HG03558 (cell line): Measurements from ENCODE around the gene DNAH11.
"Not testable (repeated sequence)": the region's sequence is repeated elsewhere in the genome, so short reads cannot be mapped to it uniquely, and the experiment has no call there.

Source experiments
- ATAC-seq: cut with Tn5 transposase; IDR thresholded peaks from one replicate; pipeline ENCODE4 v1.9.1; 2021; ENCODE audit warnings: moderate number of reproducible peaks; ENCODE audit not compliant: unreplicated experiment; ENCODE audit errors: extremely low read depth

The DNAH11 gene

DNA sequence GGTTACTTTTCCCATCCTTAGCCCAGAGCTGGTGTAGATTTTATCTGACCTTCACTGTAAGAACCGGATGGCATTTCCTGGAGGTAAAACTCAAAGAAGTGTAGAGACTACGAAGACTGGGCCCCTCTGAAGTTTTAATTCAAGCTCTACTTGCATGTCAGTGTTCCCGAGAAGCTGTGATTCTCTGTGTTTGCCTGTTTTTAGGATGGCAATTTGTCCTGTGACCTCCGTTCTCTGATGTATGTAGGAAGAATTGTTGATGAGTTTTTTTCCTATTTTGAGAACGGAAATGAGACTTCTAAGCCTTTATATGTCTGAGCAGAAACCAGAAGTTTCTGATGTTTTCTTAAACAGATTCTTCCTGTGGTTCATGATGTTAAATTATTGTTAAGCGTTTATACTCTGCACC lies 308.7 kb downstream of the DNAH11 start:
- no peak for ATAC-seq

DNA sequence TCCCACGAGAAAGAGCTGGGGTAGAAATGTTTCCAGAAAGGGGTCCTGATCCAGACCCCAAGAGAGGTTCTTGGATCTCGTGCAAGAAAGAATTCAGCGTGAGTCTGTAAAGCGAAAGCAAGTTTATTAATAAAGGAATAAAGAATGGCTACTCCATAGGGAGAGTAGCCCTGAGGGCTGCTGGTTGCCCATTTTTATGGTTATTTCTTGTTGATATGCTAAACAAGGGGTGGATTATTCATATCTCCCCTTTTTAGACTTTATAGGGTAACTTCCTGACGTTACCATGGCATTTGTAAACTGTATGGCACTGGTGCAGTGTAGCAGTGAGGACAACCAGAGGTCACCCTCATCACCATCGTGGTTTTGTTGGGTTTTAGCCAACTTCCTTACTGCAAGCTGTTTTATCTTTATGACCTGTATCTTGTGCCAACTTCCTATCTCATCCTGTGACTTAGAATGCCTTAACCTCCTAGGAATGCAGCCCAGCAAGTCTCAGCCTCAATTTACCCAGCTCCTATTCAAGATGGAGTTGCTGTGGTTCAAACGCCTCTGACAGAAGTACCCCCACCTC lies 322.9 kb downstream of the DNAH11 start:
- ATAC-seq = not testable (repeated sequence)

DNA sequence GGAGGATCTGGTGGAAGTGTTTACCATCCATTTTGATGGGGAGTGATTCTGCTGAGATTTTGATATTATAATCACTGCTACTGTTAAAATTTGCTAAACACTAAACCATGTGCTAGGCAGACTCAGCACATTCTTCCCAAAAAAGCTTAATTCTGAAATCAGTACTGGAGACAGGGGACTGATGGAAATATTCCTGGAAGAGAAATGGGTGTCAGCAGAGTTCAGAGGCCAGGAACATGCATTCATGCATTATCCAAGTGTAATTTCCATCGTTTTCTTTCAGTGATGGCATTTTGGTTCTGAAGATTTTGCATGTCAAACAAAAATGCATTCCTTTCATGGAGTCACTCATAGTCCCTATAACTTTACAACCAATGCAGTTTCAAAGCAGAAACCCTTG lies 323.9 kb downstream of the DNAH11 start:
- no peak for ATAC-seq

DNA sequence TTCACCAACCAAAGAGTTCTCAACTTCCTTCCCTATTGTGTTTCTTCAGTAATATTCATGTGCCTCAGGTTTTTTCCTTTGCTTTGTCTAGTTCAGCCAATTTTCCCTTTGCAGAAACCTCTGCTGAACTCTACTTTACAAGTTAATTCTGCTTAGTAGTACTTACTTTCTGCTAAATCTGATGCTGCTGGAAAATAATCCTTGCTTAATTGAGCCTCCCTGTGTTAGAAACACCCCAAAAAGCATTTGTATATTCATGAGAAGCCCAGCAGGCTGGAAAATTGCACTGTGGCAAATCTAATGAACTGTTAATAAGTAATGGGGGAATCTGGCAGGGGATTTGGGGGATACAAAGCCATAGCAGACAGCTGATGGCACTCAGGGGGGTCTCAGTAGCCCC lies 324.4 kb downstream of the DNAH11 start:
- no peak for ATAC-seq

DNA sequence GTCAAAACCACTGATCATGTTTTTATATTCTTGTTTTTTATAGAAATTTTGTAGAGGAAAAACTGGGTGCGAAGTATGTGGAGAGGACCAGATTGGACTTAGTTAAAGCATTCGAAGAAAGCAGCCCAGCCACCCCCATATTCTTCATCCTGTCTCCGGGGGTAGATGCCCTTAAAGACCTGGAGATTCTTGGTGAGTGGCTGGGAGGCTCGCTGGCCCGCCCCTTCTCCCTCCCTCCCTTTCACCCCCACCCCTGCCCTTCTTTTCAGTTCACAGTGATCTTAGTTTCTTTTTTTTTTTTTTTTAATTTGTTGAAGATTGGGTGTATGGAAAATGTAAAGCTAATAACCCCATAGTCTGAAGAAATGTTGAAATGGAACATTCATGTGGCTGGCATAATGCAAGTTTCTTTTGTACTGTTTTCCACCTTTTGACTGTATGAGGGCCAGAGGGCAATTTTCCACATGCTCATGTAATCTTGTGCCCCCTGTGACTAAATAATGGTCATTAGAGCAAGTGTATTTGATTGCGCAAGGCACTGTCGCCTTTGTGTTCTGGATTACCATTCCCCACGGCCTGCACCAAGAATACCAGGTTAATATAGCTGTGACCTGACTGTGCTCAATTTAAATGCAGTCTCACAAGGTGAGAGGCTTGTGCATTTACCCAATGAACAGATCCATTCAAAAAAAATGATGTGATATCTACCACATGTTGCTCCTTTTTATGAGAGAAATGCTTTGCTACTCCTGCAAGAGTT lies 325.2 kb downstream of the DNAH11 start:
- ATAC-seq = no peak

DNA sequence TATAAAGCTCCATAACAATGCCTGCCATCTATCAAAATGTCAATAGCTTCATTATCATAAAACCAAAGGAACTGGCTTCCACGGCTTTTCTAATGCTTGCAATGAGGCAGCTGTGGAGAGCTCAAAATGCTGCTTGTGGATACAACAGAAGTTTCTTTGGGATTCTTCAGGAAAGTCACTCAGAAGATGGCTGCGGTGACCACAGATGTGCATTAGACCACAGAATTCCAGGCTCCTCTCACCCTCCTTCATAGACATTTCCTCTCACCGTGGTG lies 325.7 kb downstream of the DNAH11 start:
- ATAC-seq = no peak

DNA sequence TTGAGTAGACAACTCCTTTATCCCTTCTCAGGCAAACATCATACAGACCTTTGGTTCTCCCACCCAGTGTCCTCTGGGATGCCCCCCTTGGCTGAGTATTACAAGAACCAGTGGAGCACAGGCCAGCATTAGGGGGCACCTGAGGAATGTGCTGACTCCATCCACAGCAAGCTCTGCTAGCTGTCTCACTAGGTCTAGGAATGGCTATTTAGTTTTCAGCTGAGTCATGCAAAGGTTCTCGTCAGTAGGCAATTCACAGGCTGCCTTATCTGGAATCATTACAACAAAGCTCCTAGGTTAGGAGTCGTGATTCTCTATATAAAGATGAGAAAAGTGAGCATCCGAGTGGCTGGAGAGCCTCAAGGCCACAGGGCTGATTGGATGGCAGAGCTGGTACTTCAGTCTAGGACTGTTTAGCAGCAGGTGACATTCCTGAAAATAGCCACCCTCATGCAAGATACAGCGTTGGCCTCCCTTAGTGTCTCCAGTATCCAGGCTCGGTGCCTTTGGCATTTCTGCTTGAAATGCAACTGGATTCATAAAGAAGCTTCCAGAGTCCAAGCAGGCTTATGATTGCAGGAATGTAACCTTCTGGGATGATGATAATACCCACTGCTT lies 327.1 kb downstream of the DNAH11 start:
- ATAC-seq = no peak

DNA sequence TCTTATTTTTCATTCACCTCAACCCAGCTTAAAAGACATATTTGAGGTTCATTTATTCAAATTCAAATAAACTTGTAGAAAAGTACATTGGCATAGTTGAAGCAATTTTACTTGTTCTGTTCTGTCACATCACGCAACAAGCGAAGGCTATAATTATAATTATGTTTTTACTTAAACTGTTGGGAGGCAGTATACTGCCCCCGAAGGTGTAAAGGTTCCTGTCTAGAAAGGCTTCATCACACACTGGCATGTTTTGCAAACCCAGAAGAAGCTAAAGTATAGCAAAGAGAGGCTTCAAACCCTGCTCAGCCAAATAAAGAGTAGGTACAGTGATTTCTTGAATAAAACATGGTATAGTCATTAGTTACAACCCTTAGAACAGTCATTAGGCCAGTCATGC lies 340.2 kb downstream of the DNAH11 start:
- no peak for ATAC-seq

DNA sequence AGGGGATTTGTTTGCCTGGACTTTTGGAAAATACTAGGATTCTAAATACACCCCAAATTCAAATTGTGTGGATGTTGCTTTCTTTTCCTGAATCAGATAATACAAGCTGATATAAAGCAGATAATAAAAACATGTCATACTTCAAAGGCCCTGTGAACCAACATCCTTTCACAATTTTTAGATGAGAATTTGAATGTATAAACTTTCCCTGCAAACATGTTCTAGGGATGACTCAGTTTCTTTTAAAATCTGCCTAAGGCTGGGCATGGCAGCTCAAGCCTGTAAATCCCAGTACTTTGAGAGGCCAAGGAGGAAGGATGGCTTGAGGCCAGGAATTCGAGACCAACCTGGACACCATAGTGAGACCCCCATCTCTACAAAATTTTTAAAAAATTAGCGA lies 340.7 kb downstream of the DNAH11 start:
- not testable (repeated sequence) for ATAC-seq

DNA sequence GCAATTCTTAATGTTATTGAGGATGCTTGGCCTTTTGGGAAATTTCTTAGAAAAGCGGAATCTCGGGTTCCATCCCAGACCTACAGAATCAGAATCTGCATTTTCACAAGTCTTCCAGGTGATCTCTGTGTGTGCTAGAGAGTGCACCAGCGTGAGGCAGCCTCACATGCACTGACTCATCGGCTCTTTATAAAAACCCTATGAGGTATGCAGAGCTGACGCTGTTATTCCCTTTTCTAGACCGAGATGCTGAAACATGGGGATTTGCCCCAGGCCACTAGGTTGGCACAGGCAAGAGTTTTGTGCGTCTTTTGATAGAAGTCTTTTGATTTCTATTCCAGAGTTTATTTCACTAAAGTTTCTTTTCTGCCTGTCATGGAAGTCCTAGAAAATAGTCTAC lies 341.7 kb downstream of the DNAH11 start:
- ATAC-seq = no peak

DNA sequence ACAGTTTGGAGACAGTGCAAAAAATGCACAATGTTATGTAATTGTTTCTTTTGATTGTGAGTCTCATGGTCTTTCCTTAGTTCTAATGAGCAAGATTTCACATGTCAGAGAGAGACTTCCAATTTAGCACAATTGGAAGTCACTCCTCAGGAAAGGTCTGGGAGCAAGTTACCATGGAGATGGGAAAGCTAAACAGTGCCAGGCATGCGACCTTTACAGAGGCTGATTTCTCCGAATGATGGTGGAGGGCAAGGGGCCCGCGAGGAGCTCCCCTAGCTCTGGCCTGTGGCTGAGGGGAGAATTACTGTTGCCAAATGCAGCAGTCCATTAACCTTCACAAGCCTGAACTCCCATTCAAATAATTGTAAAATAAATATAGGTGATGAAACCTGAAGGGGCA lies 343.6 kb downstream of the DNAH11 start:
- no peak for ATAC-seq

DNA sequence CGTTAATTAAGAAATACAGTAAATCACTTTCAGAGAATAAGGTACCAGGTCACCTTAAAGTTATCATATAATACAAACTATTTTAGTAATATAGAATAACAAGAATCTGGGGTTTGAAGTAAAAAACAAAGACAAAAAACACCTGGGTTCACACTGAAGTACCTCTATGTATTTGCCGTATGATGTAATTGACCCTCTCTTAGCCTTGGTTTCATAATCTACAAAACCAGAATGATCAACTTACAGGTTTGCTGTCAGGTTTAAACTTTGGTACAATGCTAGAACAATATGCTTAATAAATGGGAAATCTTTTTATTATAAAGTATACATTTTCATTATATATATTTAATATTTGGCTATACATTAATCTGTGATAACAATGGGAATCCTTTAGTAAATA lies 344.5 kb downstream of the DNAH11 start:
- no peak for ATAC-seq

DNA sequence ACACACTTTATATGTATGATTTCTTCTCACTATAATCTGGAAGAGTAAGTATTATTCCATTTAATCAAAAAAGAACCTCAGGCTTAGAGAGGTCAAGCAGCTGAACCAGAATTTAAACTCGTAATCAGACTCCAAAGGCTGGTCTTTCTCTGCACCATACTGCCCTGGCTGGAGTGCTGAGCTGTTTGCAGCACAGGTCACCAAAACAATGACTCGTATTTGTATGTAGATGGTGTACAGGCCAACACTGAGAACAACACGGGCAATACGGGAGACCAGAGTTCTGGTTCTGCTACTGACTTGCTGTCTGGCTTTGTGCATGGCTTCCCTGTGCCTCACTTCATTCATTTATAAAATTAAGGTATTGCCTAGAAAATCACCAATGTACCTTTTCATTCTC lies 344.9 kb downstream of the DNAH11 start:
- ATAC-seq = no peak

DNA sequence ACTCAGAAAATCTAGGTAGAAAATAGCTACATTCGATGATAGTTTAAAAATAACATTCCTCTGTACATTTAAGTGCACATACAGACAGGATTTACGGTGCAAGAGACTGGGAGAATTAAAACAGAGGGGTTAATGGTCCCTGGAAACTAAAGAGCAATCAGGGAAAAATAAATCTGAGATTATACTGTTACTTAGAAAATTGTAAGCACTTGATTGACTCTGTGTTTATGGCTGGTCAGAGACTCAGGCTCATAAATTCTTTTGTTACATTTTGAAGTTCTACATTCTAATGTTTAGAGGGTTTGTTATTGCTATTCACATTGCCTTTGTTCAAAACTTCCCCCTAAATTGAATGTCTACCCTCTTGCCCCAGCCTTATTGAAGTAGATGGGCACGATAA lies 348.5 kb downstream of the DNAH11 start:
- no peak for ATAC-seq

DNA sequence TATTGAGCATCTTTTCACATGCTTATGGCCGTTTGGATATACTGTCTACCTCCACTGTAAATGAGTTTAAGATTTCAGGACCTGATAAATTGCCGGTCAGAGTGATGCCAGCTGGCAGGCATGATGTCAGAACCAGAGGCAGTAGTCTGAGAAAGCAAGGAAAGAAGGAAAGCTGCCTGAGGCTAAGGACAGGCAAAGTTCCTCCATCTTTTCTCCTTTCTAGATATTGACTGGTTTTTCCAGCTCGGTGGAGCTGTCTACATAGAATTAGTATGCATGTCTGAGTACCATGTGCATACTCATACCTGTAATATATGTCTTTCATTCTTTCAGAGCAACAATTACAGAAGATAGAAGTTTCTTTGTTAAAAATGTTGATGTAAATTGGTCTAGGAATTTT lies 350.6 kb downstream of the DNAH11 start:
- ATAC-seq = no peak

DNA sequence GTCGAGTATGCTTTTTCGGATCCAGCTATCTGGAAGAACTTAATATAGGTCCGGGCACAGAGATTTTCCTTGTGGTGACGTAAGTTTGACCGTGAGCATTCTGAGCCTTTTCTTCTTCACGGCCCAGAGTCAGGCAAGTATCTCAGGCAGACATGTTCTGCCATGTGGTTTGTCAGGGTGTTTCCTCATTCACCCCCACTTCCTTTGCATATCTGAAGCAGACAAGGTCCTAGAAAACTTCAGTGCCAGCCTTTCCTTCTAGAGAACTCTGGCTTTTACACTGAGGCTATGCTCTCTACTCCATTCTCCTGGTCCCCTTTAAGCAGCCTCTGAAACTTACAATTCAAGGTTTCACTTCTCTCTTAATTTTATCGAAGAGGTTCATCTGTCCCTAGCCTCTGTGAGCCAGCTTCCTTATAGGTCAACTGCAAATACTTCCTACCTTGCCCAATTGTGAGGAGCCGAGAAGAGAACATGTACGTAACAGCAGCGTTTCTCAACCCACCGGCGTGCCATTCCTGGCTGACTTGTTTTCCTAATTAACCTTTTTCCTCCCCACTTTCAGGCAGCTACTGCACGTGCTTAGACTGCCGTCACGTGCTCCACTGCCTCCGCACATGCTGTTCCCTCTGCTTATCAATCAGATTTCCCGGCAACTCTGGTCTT lies 355.6 kb downstream of the DNAH11 start:
- ATAC-seq = peak; percentile 84

DNA sequence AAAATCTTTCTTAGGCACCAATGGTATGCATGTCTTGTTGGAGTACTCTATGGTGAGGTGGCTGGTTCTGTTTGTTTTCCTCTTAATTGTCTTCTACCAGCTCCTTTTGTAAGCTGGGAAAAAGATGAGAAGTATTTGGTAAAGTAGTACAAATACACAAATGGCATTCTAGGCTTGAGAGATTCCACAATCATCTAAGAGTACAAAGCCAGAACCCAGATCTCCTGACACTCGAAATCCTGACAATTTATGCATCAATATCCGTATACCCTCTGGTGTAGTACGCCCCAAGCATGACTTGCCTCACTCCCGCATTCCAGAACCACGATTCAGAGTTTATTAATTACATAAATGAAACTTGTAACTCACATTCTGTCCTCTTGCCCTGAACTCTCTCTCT lies 359.4 kb downstream of the DNAH11 start:
- no peak for ATAC-seq

DNA sequence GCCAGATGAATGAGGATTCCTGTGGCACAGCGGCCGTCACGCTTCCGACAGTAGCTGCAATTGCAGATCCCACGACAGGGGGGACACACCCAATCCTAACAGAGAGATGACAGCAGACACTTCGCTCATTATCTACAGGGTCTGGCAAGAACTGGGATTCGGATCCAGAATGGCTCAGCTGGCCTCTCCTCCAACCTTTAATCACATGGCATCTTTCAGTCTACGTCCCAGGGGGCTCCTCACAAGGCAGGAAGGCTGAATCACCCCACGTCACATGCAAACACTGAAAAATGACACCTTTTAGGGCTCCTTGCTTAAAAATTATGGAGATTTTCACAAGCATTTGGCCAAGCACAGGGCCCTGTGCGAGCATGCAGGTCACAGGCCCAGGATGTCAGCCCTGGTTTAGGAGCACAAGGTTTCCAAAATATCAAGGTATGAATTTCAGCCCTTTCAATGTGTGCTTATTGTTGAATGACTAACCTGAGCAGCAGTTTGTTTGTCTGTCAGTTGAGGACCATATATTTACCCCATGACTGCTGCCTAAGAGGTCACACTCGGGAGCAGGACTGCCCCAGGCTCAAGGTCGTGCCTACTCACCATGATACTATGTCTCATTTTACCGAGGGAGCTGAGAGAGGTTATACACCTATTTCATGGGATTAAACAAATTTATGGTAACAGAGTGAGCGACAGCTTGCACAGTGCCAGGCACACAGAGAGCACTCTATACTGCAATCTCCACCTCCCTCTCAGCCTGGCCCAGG lies 360.4 kb downstream of the DNAH11 start:
- no peak for ATAC-seq

DNA sequence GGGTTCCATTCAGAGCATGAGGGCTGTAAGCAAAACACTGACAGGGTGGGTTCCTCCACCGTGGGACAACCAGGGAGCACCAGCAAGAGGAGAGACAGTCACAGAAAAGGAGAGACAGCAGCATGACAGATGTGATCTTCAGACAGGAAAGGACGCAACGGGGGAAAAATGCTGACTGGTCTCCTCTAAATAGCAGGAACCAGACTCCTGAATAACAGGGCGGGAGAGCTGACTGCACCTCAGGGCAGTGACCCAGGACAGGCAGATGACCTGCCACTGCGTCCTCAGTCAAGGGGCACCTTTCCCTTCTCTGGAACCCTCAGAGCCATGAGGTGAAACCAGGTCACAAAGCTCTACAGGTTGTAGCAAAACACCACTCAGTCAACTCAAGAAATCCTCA lies 365.9 kb downstream of the DNAH11 start:
- ATAC-seq = no peak

DNA sequence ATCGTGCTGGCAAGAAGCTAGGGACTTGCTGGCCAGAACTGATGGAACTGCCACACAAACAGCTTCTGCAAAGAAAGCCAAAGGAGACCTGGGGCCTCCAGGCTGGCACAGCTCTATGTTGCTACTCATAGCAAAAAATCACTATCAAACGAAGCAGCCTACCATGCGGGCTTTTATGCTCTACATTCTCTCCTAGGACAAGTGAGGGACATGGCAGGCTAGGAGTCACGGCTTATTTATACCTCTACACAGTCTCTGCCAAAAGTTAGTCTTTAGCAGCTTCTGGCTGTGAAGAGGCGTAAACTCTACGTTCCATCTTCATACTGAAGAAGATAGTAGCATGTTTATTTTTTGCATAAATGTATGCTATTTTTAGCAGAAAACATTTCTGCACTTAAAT lies 367.4 kb downstream of the DNAH11 start:
- ATAC-seq = no peak

DNA sequence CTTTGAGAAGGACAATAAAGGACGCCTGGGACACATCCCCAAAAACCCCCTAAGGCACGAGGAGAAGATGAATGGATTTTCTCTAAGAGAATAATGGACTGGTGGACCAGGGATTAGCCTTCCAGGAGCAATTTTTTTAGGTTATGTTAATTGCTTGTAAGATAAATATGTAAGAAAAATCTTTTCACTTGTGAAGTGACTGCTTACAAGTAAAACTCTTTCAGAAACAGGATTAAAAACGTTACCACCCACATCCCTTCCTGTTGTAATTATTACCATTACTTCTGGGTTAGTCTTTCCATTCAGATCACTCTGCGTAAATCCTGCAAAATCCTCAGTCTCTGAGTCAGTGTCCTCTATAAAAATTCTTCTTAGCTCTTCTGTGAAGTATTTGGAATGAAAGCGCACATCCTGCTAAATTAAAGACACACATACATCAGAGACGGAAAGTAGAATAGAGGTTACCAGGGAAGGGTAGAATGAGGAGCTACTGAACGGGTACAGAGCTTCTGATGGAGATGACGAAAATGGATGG lies 368.6 kb downstream of the DNAH11 start:
- no peak for ATAC-seq
